Measurements from ENCODE around the gene UMPS. TPM values are rescaled to one million over a fixed set of nuclear protein-coding genes. Genes with fewer than 3 reads are reported as not detected.

UMPS gene
- total RNA-seq, 1 donor from 2014 or later, result 22.2 TPM

DNA sequence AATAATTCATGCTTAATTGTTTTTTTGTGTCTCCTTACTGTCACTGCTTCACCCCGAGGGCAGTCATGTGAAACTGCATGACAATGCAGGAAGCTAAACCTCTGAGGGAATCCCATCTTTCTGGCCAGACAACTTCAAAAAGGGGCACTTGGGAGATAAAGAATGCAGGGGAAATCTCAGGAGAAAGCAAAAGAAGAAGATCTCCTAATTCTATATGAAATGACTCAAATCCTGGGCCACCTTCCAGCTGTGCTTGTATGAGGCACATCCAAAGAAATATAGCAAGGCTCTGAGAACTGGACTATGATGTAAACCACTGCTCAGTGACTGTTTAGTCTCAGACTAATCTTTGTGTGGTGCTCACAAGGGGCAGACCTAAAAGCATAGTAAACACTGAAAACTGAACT is 22.6 kb upstream of the UMPS start:
- Histone ChIP-seq H3K4me1 (no peaks in the 10 kb centered on the region), H3K36me3 (no peaks in the 10 kb centered on the region), H3K27ac (no peak overlapping the region), H3K27me3 (no peaks in the 10 kb centered on the region), H3K4me3 (no peak overlapping the region), H3K9me3 (no peaks in the 10 kb centered on the region)
- DNase-seq (no peak), ATAC-seq (no peak)
- no peak for TF ChIP-seq CTCF (IDR thresholded peaks at IDR 0.05)
- intact Hi-C loops (cut with DNase I), result no loop called here

GRCh38 chr3:124714223-124714853 is 15.9 kb upstream of the UMPS start:
- TF ChIP-seq CTCF (IDR thresholded peaks at IDR 0.05), result no peak
- no peaks in the 10 kb centered on the region for H3K4me1 ChIP-seq
- H3K9me3 ChIP-seq, result no peaks in the 10 kb centered on the region
- no peak overlapping the region for H3K4me3 ChIP-seq
- H3K27me3 ChIP-seq, result no peaks in the 10 kb centered on the region
- ATAC-seq (no peak), DNase-seq (no peak)
- no peaks in the 10 kb centered on the region for H3K36me3 ChIP-seq
- no peak overlapping the region for H3K27ac ChIP-seq
- intact Hi-C loops (cut with DNase I), result no loop called here

DNA sequence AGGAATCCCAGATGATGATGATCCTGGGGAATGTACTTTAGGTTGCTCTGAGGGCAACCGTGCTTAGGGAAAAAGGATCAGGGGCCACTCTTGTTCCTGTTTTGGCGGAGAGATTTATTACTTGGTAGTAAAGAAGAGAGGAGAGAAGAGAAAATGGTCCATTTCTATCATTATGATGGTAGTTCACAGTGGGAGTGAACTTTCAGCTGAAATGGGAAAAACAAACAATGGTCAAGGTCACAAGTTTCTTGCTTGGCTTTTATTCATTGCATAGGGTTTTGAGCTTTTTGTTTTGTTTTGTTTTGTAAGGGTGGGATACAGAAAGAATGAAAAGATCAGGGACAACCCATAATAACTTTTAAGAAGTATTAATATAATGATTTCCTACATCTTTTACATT is 7.7 kb upstream of the UMPS start:
- intact Hi-C loops (cut with DNase I), result no loop called here
- Histone ChIP-seq H3K4me1 (no peaks in the 10 kb centered on the region), H3K27ac (no peak overlapping the region), H3K27me3 (peaks cover 36% of the 10 kb centered on the region), H3K4me3 (no peak overlapping the region), H3K36me3 (no peaks in the 10 kb centered on the region), H3K9me3 (no peaks in the 10 kb centered on the region)
- TF ChIP-seq CTCF (IDR thresholded peaks at IDR 0.05), result no peak
- ATAC-seq (no peak), DNase-seq (no peak)

GRCh38 chr3:124730941-124731297 is 667 bp downstream of the UMPS start:
- DNase-seq (no peak), ATAC-seq (no peak)
- Histone ChIP-seq H3K27me3 (peaks cover 14% of the 10 kb centered on the region), H3K27ac (peak overlapping the region; percentile 83), H3K4me3 (peak overlapping the region; percentile 96), H3K36me3 (peaks cover 9% of the 10 kb centered on the region), H3K4me1 (peaks cover 7% of the 10 kb centered on the region), H3K9me3 (no peaks in the 10 kb centered on the region)
- TF ChIP-seq CTCF (IDR thresholded peaks at IDR 0.05), result no peak
- intact Hi-C loops (cut with DNase I), result no loop called here

DNA sequence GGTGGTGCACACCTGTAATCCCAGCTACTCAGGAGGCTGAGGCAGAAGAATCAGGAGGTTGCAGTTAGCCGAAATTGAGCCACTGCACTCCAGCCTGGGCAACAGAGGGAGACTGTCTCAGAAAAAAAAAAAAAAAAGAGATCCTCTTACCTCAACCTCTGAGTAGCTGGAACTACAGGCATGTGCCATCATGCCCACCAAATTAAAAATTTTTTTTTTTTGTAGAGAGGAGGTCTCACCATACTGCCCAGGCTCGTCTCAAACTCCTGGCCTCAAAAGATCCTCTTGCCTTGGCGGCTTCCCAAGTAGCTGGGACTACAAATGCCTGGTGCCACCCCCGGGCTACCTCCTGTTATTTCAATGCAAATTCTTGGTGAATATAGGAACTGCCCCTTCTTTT is 1.5 kb downstream of the UMPS start:
- peaks cover 10% of the 10 kb centered on the region for H3K27me3 ChIP-seq
- no peak overlapping the region for H3K4me3 ChIP-seq
- no peaks in the 10 kb centered on the region for H3K9me3 ChIP-seq
- intact Hi-C loops (cut with DNase I), result no loop called here
- TF ChIP-seq CTCF (IDR thresholded peaks at IDR 0.05), result no peak
- DNase-seq (no peak), ATAC-seq (no peak)
- no peak overlapping the region for H3K27ac ChIP-seq
- peaks cover 18% of the 10 kb centered on the region for H3K36me3 ChIP-seq
- peaks cover 7% of the 10 kb centered on the region for H3K4me1 ChIP-seq

DNA sequence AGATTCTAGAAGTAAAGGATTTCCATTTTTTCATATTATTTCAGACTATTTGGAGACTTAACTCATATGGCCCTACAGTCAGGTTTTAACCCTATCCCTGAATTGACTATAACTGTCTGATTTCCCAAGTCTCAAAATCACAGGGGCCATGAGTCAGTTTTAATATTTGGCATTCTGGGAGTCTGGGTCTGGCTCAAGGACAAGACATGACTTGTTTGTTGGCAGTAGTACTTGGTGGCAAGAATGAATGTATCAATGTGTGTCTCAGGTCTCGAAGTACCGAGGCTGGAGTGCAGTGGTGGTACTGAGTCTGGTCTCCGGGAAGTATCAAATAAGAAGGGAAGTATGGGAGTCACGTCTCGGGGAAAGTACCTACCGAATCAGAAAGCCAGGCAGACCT is 10.8 kb downstream of the UMPS start:
- ATAC-seq, result no peak
- intact Hi-C loops (cut with DNase I), result no loop called here
- TF ChIP-seq CTCF (IDR thresholded peaks at IDR 0.05), result no peak
- peaks cover 89% of the 10 kb centered on the region for H3K36me3 ChIP-seq
- no peaks in the 10 kb centered on the region for H3K27me3 ChIP-seq
- no peak overlapping the region for H3K27ac ChIP-seq
- H3K4me1 ChIP-seq, result no peaks in the 10 kb centered on the region
- H3K4me3 ChIP-seq, result no peak overlapping the region
- DNase-seq, result no peak
- no peaks in the 10 kb centered on the region for H3K9me3 ChIP-seq
